ENCODE data around the gene NRIP1. TPM values are rescaled to one million over a fixed set of nuclear protein-coding genes. Genes with fewer than 3 reads are reported as not detected.
"Not testable (repeated sequence)": the region's sequence is repeated elsewhere in the genome, so short reads cannot be mapped to it uniquely, and the experiment has no call there.

NRIP1 gene
- total RNA-seq, 1 donor from 2014 or later = 10.1 TPM

- Mint-ChIP-seq H3K27ac (no peak overlapping the region), H3K27me3 (no peaks in the 10 kb centered on the region), H3K36me3 (ENCODE audit: low read depth) (no peaks in the 10 kb centered on the region), H3K9me3 (no peaks in the 10 kb centered on the region), H3K4me3 (no peak overlapping the region), H3K4me1 (no peaks in the 10 kb centered on the region)
- intact Hi-C loops (cut with micrococcal nuclease) = no loop called here
- peak; percentile 30 for DNase-seq
Measured at GRCh38 chr21:14955936-14956520, 108.8 kb downstream of the NRIP1 start.

GRCh38 chr21:14952916-14953315, 111.9 kb downstream of the NRIP1 start:
- Mint-ChIP-seq H3K9me3 (peaks cover 4% of the 10 kb centered on the region), H3K27me3 (no peaks in the 10 kb centered on the region), H3K4me3 (no peak overlapping the region), H3K4me1 (no peaks in the 10 kb centered on the region), H3K27ac (no peak overlapping the region), H3K36me3 (ENCODE audit: low read depth) (no peaks in the 10 kb centered on the region)
- intact Hi-C loops (cut with micrococcal nuclease) = no loop called here
- no peak for DNase-seq

GRCh38 chr21:14949603-14950002, 115.2 kb downstream of the NRIP1 start:
- Mint-ChIP-seq H3K27ac (no peak overlapping the region), H3K4me1 (no peaks in the 10 kb centered on the region), H3K36me3 (ENCODE audit: low read depth) (no peaks in the 10 kb centered on the region), H3K9me3 (peaks cover 4% of the 10 kb centered on the region), H3K4me3 (no peak overlapping the region), H3K27me3 (no peaks in the 10 kb centered on the region)
- DNase-seq = no peak
- intact Hi-C loops (cut with micrococcal nuclease) = no loop called here

GRCh38 chr21:14947613-14948160, 117.1 kb downstream of the NRIP1 start:
- DNase-seq = no peak
- peaks cover 2% of the 10 kb centered on the region for H3K27me3 Mint-ChIP-seq
- H3K36me3 Mint-ChIP-seq (ENCODE audit: low read depth) = no peaks in the 10 kb centered on the region
- no peak overlapping the region for H3K27ac Mint-ChIP-seq
- H3K9me3 Mint-ChIP-seq = peaks cover 4% of the 10 kb centered on the region
- intact Hi-C loops (cut with micrococcal nuclease) = no loop called here
- H3K4me3 Mint-ChIP-seq = no peak overlapping the region
- no peaks in the 10 kb centered on the region for H3K4me1 Mint-ChIP-seq

GRCh38 chr21:14945176-14945575, 119.6 kb downstream of the NRIP1 start:
- DNase-seq = no peak
- Mint-ChIP-seq H3K27me3 (peaks cover 2% of the 10 kb centered on the region), H3K36me3 (ENCODE audit: low read depth) (no peaks in the 10 kb centered on the region), H3K27ac (no peak overlapping the region), H3K4me3 (no peak overlapping the region), H3K4me1 (no peaks in the 10 kb centered on the region), H3K9me3 (peaks cover 4% of the 10 kb centered on the region)
- intact Hi-C loops (cut with micrococcal nuclease) = no loop called here

GRCh38 chr21:14943616-14944015, 121.2 kb downstream of the NRIP1 start:
- no peak for DNase-seq
- H3K27ac Mint-ChIP-seq = no peak overlapping the region
- H3K27me3 Mint-ChIP-seq = peaks cover 2% of the 10 kb centered on the region
- no peaks in the 10 kb centered on the region for H3K36me3 Mint-ChIP-seq (ENCODE audit: low read depth)
- intact Hi-C loops (cut with micrococcal nuclease) = no loop called here
- H3K4me3 Mint-ChIP-seq = no peak overlapping the region
- H3K4me1 Mint-ChIP-seq = no peaks in the 10 kb centered on the region
- peaks cover 2% of the 10 kb centered on the region for H3K9me3 Mint-ChIP-seq

- intact Hi-C loops (cut with micrococcal nuclease) = no loop called here
- H3K9me3 Mint-ChIP-seq = peaks cover 8% of the 10 kb centered on the region
- no peaks in the 10 kb centered on the region for H3K36me3 Mint-ChIP-seq (ENCODE audit: low read depth)
- H3K27me3 Mint-ChIP-seq = peaks cover 2% of the 10 kb centered on the region
- no peak for DNase-seq
- H3K4me1 Mint-ChIP-seq = no peaks in the 10 kb centered on the region
- H3K4me3 Mint-ChIP-seq = no peak overlapping the region
- H3K27ac Mint-ChIP-seq = no peak overlapping the region
Measured at GRCh38 chr21:14942801-14943490, 121.9 kb downstream of the NRIP1 start.

- not testable (repeated sequence) for H3K4me1 Mint-ChIP-seq, H3K27me3 Mint-ChIP-seq, H3K4me3 Mint-ChIP-seq
Measured at GRCh38 chr21:14927324-14927723, 137.5 kb downstream of the NRIP1 start.

GRCh38 chr21:14926186-14926585, 138.6 kb downstream of the NRIP1 start:
- no peak overlapping the region for H3K4me3 Mint-ChIP-seq
- peaks cover 2% of the 10 kb centered on the region for H3K27me3 Mint-ChIP-seq
- no peaks in the 10 kb centered on the region for H3K36me3 Mint-ChIP-seq (ENCODE audit: low read depth)
- DNase-seq = no peak
- no peaks in the 10 kb centered on the region for H3K4me1 Mint-ChIP-seq
- H3K27ac Mint-ChIP-seq = no peak overlapping the region
- intact Hi-C loops (cut with micrococcal nuclease) = no loop called here
- no peaks in the 10 kb centered on the region for H3K9me3 Mint-ChIP-seq

More at GRCh38 chr21:14927324-14927723, 137.5 kb downstream of the NRIP1 start:
- intact Hi-C loops (cut with micrococcal nuclease); H3K27ac Mint-ChIP-seq; H3K36me3 Mint-ChIP-seq (ENCODE audit: low read depth); H3K9me3 Mint-ChIP-seq; DNase-seq: not testable (repeated sequence)

GRCh38 chr21:14923468-14923867, 141.3 kb downstream of the NRIP1 start:
- no peak for DNase-seq
- Mint-ChIP-seq H3K36me3 (ENCODE audit: low read depth) (no peaks in the 10 kb centered on the region), H3K4me1 (no peaks in the 10 kb centered on the region), H3K4me3 (no peak overlapping the region), H3K9me3 (no peaks in the 10 kb centered on the region), H3K27ac (no peak overlapping the region), H3K27me3 (peaks cover 2% of the 10 kb centered on the region)
- intact Hi-C loops (cut with micrococcal nuclease) = no loop called here

- no peaks in the 10 kb centered on the region for H3K9me3 Mint-ChIP-seq
- H3K27me3 Mint-ChIP-seq = peaks cover 2% of the 10 kb centered on the region
- no peaks in the 10 kb centered on the region for H3K36me3 Mint-ChIP-seq (ENCODE audit: low read depth)
- no peak for DNase-seq
- intact Hi-C loops (cut with micrococcal nuclease) = no loop called here
- no peak overlapping the region for H3K4me3 Mint-ChIP-seq
- H3K4me1 Mint-ChIP-seq = no peaks in the 10 kb centered on the region
- H3K27ac Mint-ChIP-seq = no peak overlapping the region
Measured at GRCh38 chr21:14922980-14923379, 141.8 kb downstream of the NRIP1 start.

- no peaks in the 10 kb centered on the region for H3K9me3 Mint-ChIP-seq
- H3K36me3 Mint-ChIP-seq (ENCODE audit: low read depth) = no peaks in the 10 kb centered on the region
- no peak overlapping the region for H3K4me3 Mint-ChIP-seq
- DNase-seq = no peak
- intact Hi-C loops (cut with micrococcal nuclease) = no loop called here
- no peaks in the 10 kb centered on the region for H3K4me1 Mint-ChIP-seq
- H3K27ac Mint-ChIP-seq = no peak overlapping the region
- H3K27me3 Mint-ChIP-seq = peaks cover 3% of the 10 kb centered on the region
Measured at GRCh38 chr21:14918527-14918926, 146.3 kb downstream of the NRIP1 start.

- intact Hi-C loops (cut with micrococcal nuclease) = no loop called here
- H3K36me3 Mint-ChIP-seq (ENCODE audit: low read depth) = no peaks in the 10 kb centered on the region
- no peak overlapping the region for H3K27ac Mint-ChIP-seq
- no peak for DNase-seq
- no peaks in the 10 kb centered on the region for H3K4me1 Mint-ChIP-seq
- H3K4me3 Mint-ChIP-seq = no peak overlapping the region
- H3K27me3 Mint-ChIP-seq = peaks cover 1% of the 10 kb centered on the region
- no peaks in the 10 kb centered on the region for H3K9me3 Mint-ChIP-seq
Measured at GRCh38 chr21:14917762-14918161, 147.0 kb downstream of the NRIP1 start.

GRCh38 chr21:14916676-14917141, 148.1 kb downstream of the NRIP1 start:
- DNase-seq = no peak
- Mint-ChIP-seq H3K27me3 (peaks cover 1% of the 10 kb centered on the region), H3K4me3 (no peak overlapping the region), H3K36me3 (ENCODE audit: low read depth) (no peaks in the 10 kb centered on the region), H3K4me1 (no peaks in the 10 kb centered on the region), H3K9me3 (no peaks in the 10 kb centered on the region), H3K27ac (no peak overlapping the region)
- intact Hi-C loops (cut with micrococcal nuclease) = no loop called here

Data from activated CD4-positive, alpha-beta T cell treated with anti-CD3 and anti-CD28 coated beads, Interleukin-2, amount 10 ng/mL, durations not matched to agents 24 days and 14 days (primary cell).